GM21825 (cell line): Measurements from ENCODE around the gene RHOF.

Source experiments
- ATAC-seq: cut with Tn5 transposase; IDR thresholded peaks from one replicate; pipeline ENCODE4 v1.9.1; 2021; ENCODE audit warnings: mild to moderate bottlenecking, moderate library complexity; ENCODE audit not compliant: unreplicated experiment

RHOF gene

GRCh38 chr12:121820056-121820455 is 26.6 kb upstream of the RHOF start:
- no peak for ATAC-seq

- ATAC-seq: no peak
These were observed 25.9 kb upstream of the RHOF start for GRCh38 chr12:121819212-121819949.

GRCh38 chr12:121817648-121818043 is 24.2 kb upstream of the RHOF start:
- no peak for ATAC-seq

- ATAC-seq: no peak
These were observed 23.6 kb upstream of the RHOF start for GRCh38 chr12:121816925-121817647.

GRCh38 chr12:121815263-121815662 is 21.8 kb upstream of the RHOF start:
- ATAC-seq: no peak

- no peak for ATAC-seq
These were observed 21.1 kb upstream of the RHOF start for GRCh38 chr12:121814429-121815119.

GRCh38 chr12:121813951-121814350 is 20.5 kb upstream of the RHOF start:
- no peak for ATAC-seq

- ATAC-seq: no peak
These were observed 19.7 kb upstream of the RHOF start for GRCh38 chr12:121812921-121813896.

- peak; percentile 15 for ATAC-seq
These were observed 18.9 kb upstream of the RHOF start for GRCh38 chr12:121812320-121812871.

- peak; percentile 64 for ATAC-seq
These were observed 18.2 kb upstream of the RHOF start for GRCh38 chr12:121811434-121812319.

GRCh38 chr12:121810833-121811433 is 17.4 kb upstream of the RHOF start:
- ATAC-seq: no peak

GRCh38 chr12:121810234-121810817 is 16.8 kb upstream of the RHOF start:
- ATAC-seq: no peak

GRCh38 chr12:121809712-121810116 is 16.2 kb upstream of the RHOF start:
- ATAC-seq: no peak

- ATAC-seq: no peak
These were observed 15.1 kb upstream of the RHOF start for GRCh38 chr12:121808623-121809022.

- ATAC-seq: no peak
These were observed 14.3 kb upstream of the RHOF start for GRCh38 chr12:121807642-121808347.

GRCh38 chr12:121806546-121807423 is 13.3 kb upstream of the RHOF start:
- ATAC-seq: no peak

GRCh38 chr12:121806009-121806545 is 12.6 kb upstream of the RHOF start:
- no peak for ATAC-seq
